Measurements from ENCODE around the gene C1QTNF7. TPM values are rescaled to one million over a fixed set of nuclear protein-coding genes. Genes with fewer than 3 reads are reported as not detected.

C1QTNF7 gene
- total RNA-seq, 4 donors from 2014 or later: 21.1 to 52.1 (median 37.6) TPM

GRCh38 chr4:15458616-15459015, 30.8 kb downstream of the C1QTNF7 start:
- H3K36me3 ChIP-seq: no peaks in the 10 kb centered on the region
- no peaks in the 10 kb centered on the region for H3K27me3 ChIP-seq
- H3K27ac ChIP-seq: no peak overlapping the region
- no peak overlapping the region for H3K4me3 ChIP-seq
- 61 to 76% methylated on average over 2 of the region's 2 CpGs for WGBS, 2 donors (ENCODE audit: low coverage in 1 of 2)
- no peak for TF ChIP-seq CTCF (IDR thresholded peaks at IDR 0.05)
- no peak for TF ChIP-seq EP300 (IDR thresholded peaks at IDR 0.05)
- no peak for TF ChIP-seq POLR2A (IDR thresholded peaks at IDR 0.05)
- TF ChIP-seq POLR2AphosphoS5 (IDR thresholded peaks at IDR 0.05): no peak
- H3K4me1 ChIP-seq: peaks cover 4 to 32% (median 17%) of the 10 kb centered on the region in 3 donors
- no peak for ATAC-seq
- H3K9me3 ChIP-seq: no peaks in the 10 kb centered on the region

GRCh38 chr4:15459706-15460105, 31.9 kb downstream of the C1QTNF7 start:
- Histone ChIP-seq H3K27ac (peak overlapping the region in 1 of 4 donors; percentile 19), H3K9me3 (no peaks in the 10 kb centered on the region), H3K27me3 (no peaks in the 10 kb centered on the region), H3K36me3 (no peaks in the 10 kb centered on the region), H3K4me1 (peaks cover 4 to 34% (median 17%) of the 10 kb centered on the region in 3 donors), H3K4me3 (no peak overlapping the region)
- ATAC-seq: no peak
- TF ChIP-seq POLR2A (IDR thresholded peaks at IDR 0.05) (no peak), POLR2AphosphoS5 (IDR thresholded peaks at IDR 0.05) (no peak), EP300 (IDR thresholded peaks at IDR 0.05) (no peak), CTCF (IDR thresholded peaks at IDR 0.05) (no peak)

- WGBS, 2 donors (ENCODE audit: low coverage in 1 of 2): 40 to 100% methylated on average over 1 of the region's 1 CpG
- ATAC-seq: no peak
- Histone ChIP-seq H3K27ac (peak overlapping the region in 1 of 4 donors; percentile 55), H3K4me3 (no peak overlapping the region), H3K36me3 (no peaks in the 10 kb centered on the region), H3K4me1 (peaks cover 2 to 45% (median 13%) of the 10 kb centered on the region in 3 donors), H3K9me3 (no peaks in the 10 kb centered on the region), H3K27me3 (no peaks in the 10 kb centered on the region)
- no peak for TF ChIP-seq POLR2A (IDR thresholded peaks at IDR 0.05)
- TF ChIP-seq CTCF (IDR thresholded peaks at IDR 0.05): no peak
- TF ChIP-seq POLR2AphosphoS5 (IDR thresholded peaks at IDR 0.05): no peak
- no peak for TF ChIP-seq EP300 (IDR thresholded peaks at IDR 0.05)
These were observed 38.8 kb downstream of the C1QTNF7 start for GRCh38 chr4:15466596-15466995.

- Histone ChIP-seq H3K9me3 (no peaks in the 10 kb centered on the region), H3K27me3 (no peaks in the 10 kb centered on the region), H3K4me1 (peaks cover 2 to 69% (median 20%) of the 10 kb centered on the region in 3 donors), H3K27ac (peak within 1 kb of the TSS; percentile 51 to 78 (median 68)), H3K36me3 (no peaks in the 10 kb centered on the region), H3K4me3 (peak within 1 kb of the TSS; percentile 59 to 95)
- ATAC-seq: peak; percentile 57
- TF ChIP-seq EP300 (IDR thresholded peaks at IDR 0.05): no peak
- TF ChIP-seq POLR2A (IDR thresholded peaks at IDR 0.05): no peak
- TF ChIP-seq CTCF (IDR thresholded peaks at IDR 0.05): no peak
- no peak for TF ChIP-seq POLR2AphosphoS5 (IDR thresholded peaks at IDR 0.05)
- 4 to 18% methylated on average over 6 to 14 of the region's 14 CpGs for WGBS, 2 donors (ENCODE audit: low coverage in 1 of 2)
These were observed 41.7 kb downstream of the C1QTNF7 start, which contains the start of gene CC2D2A for GRCh38 chr4:15469402-15470127. Gene CC2D2A, plus strand, starts transcription at chr4:15469882. Its CDS starts 6,051 bp downstream, at chr4:15475933.

GRCh38 chr4:15470128-15470475, 42.3 kb downstream of the C1QTNF7 start:
- Histone ChIP-seq H3K9me3 (no peaks in the 10 kb centered on the region), H3K27me3 (no peaks in the 10 kb centered on the region), H3K36me3 (no peaks in the 10 kb centered on the region), H3K4me3 (peak overlapping the region; percentile 59 to 95), H3K27ac (peak overlapping the region; percentile 51 to 78 (median 68)), H3K4me1 (peaks cover 2 to 64% (median 20%) of the 10 kb centered on the region in 3 donors)
- no peak for ATAC-seq
- TF ChIP-seq EP300 (IDR thresholded peaks at IDR 0.05) (no peak), CTCF (IDR thresholded peaks at IDR 0.05) (no peak), POLR2AphosphoS5 (IDR thresholded peaks at IDR 0.05) (no peak), POLR2A (IDR thresholded peaks at IDR 0.05) (no peak)
- 0% methylated on average over 3 of the region's 3 CpGs for WGBS, 2 donors (ENCODE audit: low coverage in 1 of 2)
